Tongue (tissue), 1 donor: ENCODE measurements around the gene CYP2S1. TPM values are rescaled to one million over a fixed set of nuclear protein-coding genes. Genes with fewer than 3 reads are reported as not detected.

Source experiments
- total RNA-seq: library from RNA; depleted of rRNA; stranded (reverse); fragments of >200 nt; gene quantifications from one replicate; pipeline ENCODE4 v1.2.3, GENCODE V29; 2014

CYP2S1 gene
- total RNA-seq, 1 donor from 2014 or later, result 11.0 TPM

Other genes starting within 250 kb of the CYP2S1 start
- gene CYP2B6, start 201.9 kb upstream of the CYP2S1 start, total RNA-seq, result not detected
- gene CYP2A13, start 104.8 kb upstream of the CYP2S1 start, total RNA-seq, result not detected
- 3.1 TPM for gene CYP2F1, start 78.8 kb upstream of the CYP2S1 start, total RNA-seq
- 57.3 TPM for gene AXL, start 26.0 kb downstream of the CYP2S1 start, total RNA-seq
- 119 TPM for gene HNRNPUL1, start 71.2 kb downstream of the CYP2S1 start, total RNA-seq
- 21.2 TPM for gene CCDC97, start 117.0 kb downstream of the CYP2S1 start, total RNA-seq
- 12.2 TPM for gene TGFB1, start 160.7 kb downstream of the CYP2S1 start, total RNA-seq
- 3.4 TPM for gene B9D2, start 170.9 kb downstream of the CYP2S1 start, total RNA-seq
- 11.8 TPM for gene TMEM91, start 183.3 kb downstream of the CYP2S1 start, total RNA-seq
- 18.2 TPM for gene EXOSC5, start 204.1 kb downstream of the CYP2S1 start, total RNA-seq
- 58.0 TPM for gene BCKDHA, start 204.6 kb downstream of the CYP2S1 start, total RNA-seq
- 3.9 TPM for gene B3GNT8, start 234.2 kb downstream of the CYP2S1 start, total RNA-seq
- 42.5 TPM for gene DMAC2, start 246.7 kb downstream of the CYP2S1 start, total RNA-seq
- gene ERICH4, start 249.9 kb downstream of the CYP2S1 start, total RNA-seq, result not detected